Thyroid gland (tissue), 4 donors: Measurements from ENCODE around the gene ZNF804A. TPM values are rescaled to one million over a fixed set of nuclear protein-coding genes. Genes with fewer than 3 reads are reported as not detected.

ENCODE experiments used
- DNase-seq, 2 donors: peaks; one replicate each; pipeline ENCODE4 v3.0.0-alpha.2; 2019
- H3K27ac ChIP-seq, 3 donors: fragments of 200-600 bp; sonication (generic); 1 replicate in 2 of 3; 2 replicates in 1 of 3; pipeline ENCODE4 v1.5.1; 2016 to 2019; ENCODE audit warnings: mild to moderate bottlenecking in 1 of 3, moderate library complexity in 1 of 3
- H3K27me3 ChIP-seq: fragments of 200-600 bp; sonication (generic); one replicate; pipeline ENCODE4 v1.5.1; 2019
- H3K36me3 ChIP-seq, 2 donors: fragments of 200-600 bp; sonication (generic); one replicate each; pipeline ENCODE4 v1.5.1; 2016 to 2019
- H3K4me1 ChIP-seq, 2 donors: fragments of 200-600 bp; sonication (generic); one replicate each; pipeline ENCODE4 v1.5.1; 2017 to 2019
- H3K4me3 ChIP-seq, 3 donors: fragments of 200-600 bp; sonication (generic); replicated peaks in 1 of 3; 1 replicate in 2 of 3; 2 replicates in 1 of 3; pipeline ENCODE4 v1.5.1; 2016; ENCODE audit warnings: mild to moderate bottlenecking in 1 of 3
- H3K9me3 ChIP-seq: fragments of 200-600 bp; sonication (generic); one replicate; pipeline ENCODE4 v1.5.1; 2017
- POLR2A ChIP-seq, 2 donors: fragments of 450-650 bp; IDR thresholded peaks; one replicate each; pipeline ENCODE4 v1.6.1; 2017; ENCODE audit warnings: antibody characterized with exemption in 2 of 2, mild to moderate bottlenecking in 2 of 2, moderate library complexity in 1 of 2
- WGBS, 2 donors: methylation state at CpG; one replicate each; pipeline ENCODE4 v1.1.5; 2017; 5-methylcytosine and 5-hydroxymethylcytosine counted together
- intact Hi-C: fragments of 100-400 bp; cut with DNase I; formaldehyde crosslinking; loops from one replicate; pipeline ENCODE4 v1.15.1; 2023
- total RNA-seq, 4 donors: library from RNA; depleted of rRNA; stranded (reverse); fragments of >200 nt; gene quantifications; one replicate each; pipeline ENCODE4 v1.2.3, GENCODE V29; 2016
- TF ChIP-seq, protein P1 (sequence below), 6 experiments: fragments of 200-600 bp in 3 of 6; fragments of 450-650 bp in 3 of 6; sonication (generic) in 3 of 6; IDR thresholded peaks; one replicate each; pipeline ENCODE4 v1.5.1; 2016 to 2019; ENCODE audit warnings: antibody characterized with exemption in 6 of 6, mild to moderate bottlenecking in 2 of 6, inconsistent platforms in 1 of 6, moderate library complexity in 1 of 6

The ZNF804A gene
- total RNA-seq, 4 donors from 2014 or later, result 0.49 to 1.2 TPM; not detected in 2

DNA sequence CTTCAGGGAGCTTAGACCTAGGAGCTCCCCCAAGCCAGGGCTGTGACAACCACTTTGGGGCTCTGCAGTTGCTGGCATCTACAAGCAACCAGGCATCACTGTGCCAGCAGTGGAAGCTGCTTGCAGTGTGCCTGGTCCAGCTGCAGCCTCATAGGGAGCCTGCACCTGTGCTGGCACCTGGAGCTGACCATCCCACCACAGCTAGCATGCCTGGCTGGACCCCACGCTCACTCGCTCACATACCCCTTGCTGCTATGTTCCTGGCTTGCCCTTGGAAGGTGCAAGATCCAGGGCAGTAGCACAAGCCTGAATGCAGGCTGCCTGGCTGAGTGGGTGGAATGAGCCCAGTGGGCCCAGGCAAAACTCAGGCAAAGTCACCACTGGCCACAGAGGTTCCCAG is 82.5 kb downstream of the ZNF804A start:
- no peaks in the 10 kb centered on the region for H3K9me3 ChIP-seq
- TF ChIP-seq, protein P1, sequence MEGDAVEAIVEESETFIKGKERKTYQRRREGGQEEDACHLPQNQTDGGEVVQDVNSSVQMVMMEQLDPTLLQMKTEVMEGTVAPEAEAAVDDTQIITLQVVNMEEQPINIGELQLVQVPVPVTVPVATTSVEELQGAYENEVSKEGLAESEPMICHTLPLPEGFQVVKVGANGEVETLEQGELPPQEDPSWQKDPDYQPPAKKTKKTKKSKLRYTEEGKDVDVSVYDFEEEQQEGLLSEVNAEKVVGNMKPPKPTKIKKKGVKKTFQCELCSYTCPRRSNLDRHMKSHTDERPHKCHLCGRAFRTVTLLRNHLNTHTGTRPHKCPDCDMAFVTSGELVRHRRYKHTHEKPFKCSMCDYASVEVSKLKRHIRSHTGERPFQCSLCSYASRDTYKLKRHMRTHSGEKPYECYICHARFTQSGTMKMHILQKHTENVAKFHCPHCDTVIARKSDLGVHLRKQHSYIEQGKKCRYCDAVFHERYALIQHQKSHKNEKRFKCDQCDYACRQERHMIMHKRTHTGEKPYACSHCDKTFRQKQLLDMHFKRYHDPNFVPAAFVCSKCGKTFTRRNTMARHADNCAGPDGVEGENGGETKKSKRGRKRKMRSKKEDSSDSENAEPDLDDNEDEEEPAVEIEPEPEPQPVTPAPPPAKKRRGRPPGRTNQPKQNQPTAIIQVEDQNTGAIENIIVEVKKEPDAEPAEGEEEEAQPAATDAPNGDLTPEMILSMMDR (IDR thresholded peaks at IDR 0.05), result no peak
- no peak for TF ChIP-seq POLR2A (IDR thresholded peaks at IDR 0.05)
- H3K36me3 ChIP-seq, result no peaks in the 10 kb centered on the region
- intact Hi-C loops, result no loop called here
- no peak overlapping the region for H3K27ac ChIP-seq
- DNase-seq, result no peak
- no peaks in the 10 kb centered on the region for H3K27me3 ChIP-seq
- WGBS, 2 donors, result 100% methylated on average over 1 to 2 of the region's 2 CpGs
- no peaks in the 10 kb centered on the region for H3K4me1 ChIP-seq
- H3K4me3 ChIP-seq, result no peak overlapping the region

DNA sequence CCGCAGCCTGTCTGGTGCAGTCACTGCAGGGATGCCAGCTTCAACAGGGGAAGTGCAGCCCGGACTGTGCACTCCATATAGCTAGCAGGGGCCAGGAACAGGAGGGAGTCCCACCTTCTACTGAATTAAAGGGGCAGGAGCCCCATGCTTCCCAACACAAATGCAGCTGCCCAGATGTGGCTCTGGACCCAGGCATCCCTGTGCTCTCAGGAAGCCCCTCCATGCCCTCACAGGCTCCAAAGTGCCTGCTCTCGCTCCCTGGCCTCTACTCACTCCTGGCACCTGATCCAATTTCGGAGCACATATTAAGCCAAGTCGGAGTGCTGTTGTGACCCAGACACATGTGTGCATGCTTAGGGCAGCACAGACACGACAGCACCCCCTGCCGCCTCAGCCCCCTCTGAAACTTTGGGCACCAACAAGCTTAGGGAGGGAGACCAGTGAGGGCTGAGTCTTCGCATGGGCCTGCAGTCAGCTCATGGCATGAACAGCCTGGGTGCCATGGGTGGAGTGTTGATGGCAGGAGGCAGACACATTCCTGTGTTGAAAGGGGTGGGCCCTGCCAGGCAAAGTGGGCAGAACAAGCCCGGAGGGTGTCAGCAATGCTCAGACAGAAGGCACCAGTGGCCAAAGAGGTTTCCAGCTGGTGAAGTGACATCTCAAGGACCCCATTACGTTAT is 83.5 kb downstream of the ZNF804A start:
- Histone ChIP-seq H3K4me1 (no peaks in the 10 kb centered on the region), H3K27me3 (no peaks in the 10 kb centered on the region), H3K9me3 (no peaks in the 10 kb centered on the region), H3K36me3 (no peaks in the 10 kb centered on the region), H3K4me3 (no peak overlapping the region), H3K27ac (no peak overlapping the region)
- intact Hi-C loops, result no loop called here
- TF ChIP-seq, protein P1 (IDR thresholded peaks at IDR 0.05), result no peak
- TF ChIP-seq POLR2A (IDR thresholded peaks at IDR 0.05), result no peak
- 85 to 87% methylated on average over 9 to 10 of the region's 10 CpGs for WGBS, 2 donors
- no peak for DNase-seq

GRCh38 chr2:184683911-184684310 is 85.6 kb downstream of the ZNF804A start:
- H3K4me1 ChIP-seq, result no peaks in the 10 kb centered on the region
- no peaks in the 10 kb centered on the region for H3K9me3 ChIP-seq
- no peak for DNase-seq
- intact Hi-C loops, result no loop called here
- H3K36me3 ChIP-seq, result no peaks in the 10 kb centered on the region
- WGBS, 2 donors, result 78 to 83% methylated on average over 3 of the region's 3 CpGs
- H3K4me3 ChIP-seq, result no peak overlapping the region
- TF ChIP-seq POLR2A (IDR thresholded peaks at IDR 0.05), result no peak
- TF ChIP-seq, protein P1 (IDR thresholded peaks at IDR 0.05), result no peak
- H3K27me3 ChIP-seq, result no peaks in the 10 kb centered on the region
- no peak overlapping the region for H3K27ac ChIP-seq

DNA sequence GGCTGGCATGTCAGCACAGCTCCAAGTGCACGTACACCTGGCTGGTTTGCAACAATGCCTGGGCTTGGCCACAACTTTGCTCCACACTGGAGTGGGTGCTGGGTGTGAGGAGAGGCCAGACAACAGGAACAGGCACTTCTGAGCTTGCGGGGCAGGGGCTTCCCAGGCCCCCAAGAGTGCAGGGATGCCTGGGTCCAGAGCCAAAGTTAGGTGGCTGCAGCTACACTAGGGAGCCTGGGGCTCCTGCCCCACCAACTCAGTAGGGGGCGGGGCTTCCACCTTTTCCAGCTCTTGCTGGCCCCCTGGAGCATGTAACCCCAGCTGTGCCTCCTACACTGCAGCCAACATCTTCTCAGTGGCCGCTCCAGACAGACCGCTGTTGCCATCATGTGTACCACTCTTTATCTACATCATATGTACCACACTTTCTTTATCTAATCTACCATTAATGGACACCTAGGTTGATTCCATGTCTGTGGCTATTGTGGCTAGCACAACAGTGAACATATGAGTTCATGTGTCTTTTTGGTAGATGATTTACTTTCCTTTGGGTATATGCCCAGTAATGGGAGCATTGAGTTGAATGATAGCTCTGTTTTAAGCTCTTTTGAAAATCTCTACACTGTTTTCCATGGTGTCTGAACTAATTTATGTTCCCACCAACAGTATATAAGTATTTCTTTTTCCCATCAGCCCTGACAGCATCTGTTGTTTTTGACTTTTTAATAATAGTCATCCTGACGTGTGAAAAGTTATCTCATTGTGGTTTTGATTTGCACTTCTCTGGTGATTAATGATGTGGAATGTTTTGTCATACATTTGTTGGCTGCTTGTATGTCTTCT is 87.9 kb downstream of the ZNF804A start:
- DNase-seq, result no peak
- TF ChIP-seq, protein P1 (IDR thresholded peaks at IDR 0.05), result no peak
- no peak for TF ChIP-seq POLR2A (IDR thresholded peaks at IDR 0.05)
- Histone ChIP-seq H3K27ac (no peak overlapping the region), H3K27me3 (no peaks in the 10 kb centered on the region), H3K9me3 (no peaks in the 10 kb centered on the region), H3K36me3 (no peaks in the 10 kb centered on the region), H3K4me3 (no peak overlapping the region), H3K4me1 (no peaks in the 10 kb centered on the region)
- intact Hi-C loops, result no loop called here
- WGBS, 2 donors, result 79 to 83% methylated on average over 4 to 5 of the region's 6 CpGs

GRCh38 chr2:184689638-184690037 is 91.3 kb downstream of the ZNF804A start:
- Histone ChIP-seq H3K9me3 (no peaks in the 10 kb centered on the region), H3K36me3 (no peaks in the 10 kb centered on the region), H3K4me3 (no peak overlapping the region), H3K27ac (no peak overlapping the region), H3K27me3 (no peaks in the 10 kb centered on the region), H3K4me1 (no peaks in the 10 kb centered on the region)
- intact Hi-C loops, result no loop called here
- 70 to 89% methylated on average over 1 of the region's 1 CpG for WGBS, 2 donors
- DNase-seq, result no peak
- TF ChIP-seq POLR2A (IDR thresholded peaks at IDR 0.05), result no peak
- TF ChIP-seq, protein P1 (IDR thresholded peaks at IDR 0.05), result no peak
